Keratinocyte (primary cell): Measurements from ENCODE around the gene GRM7. TPM values are rescaled to one million over a fixed set of nuclear protein-coding genes. Genes with fewer than 3 reads are reported as not detected.

Source experiments
- DNase-seq: peaks from one replicate; pipeline ENCODE4 v3.0.0-alpha.2; 2011; ENCODE audit warnings: low read depth, missing footprints, low spot score
- FAIRE-seq: peaks from 2 replicates; lab custom pipeline; 2011; peaks lifted over from hg19 to GRCh38; lab: Jason Lieb, UNC
- H2AFZ ChIP-seq: 2 replicates; pipeline ENCODE4 v1.6.0; 2012; ENCODE audit warnings: low read length, control low read depth, inconsistent platforms; ENCODE audit not compliant: control insufficient read depth
- H3K27ac ChIP-seq: 2 replicates; pipeline ENCODE4 v1.5.1; 2011; ENCODE audit warnings: low read length; ENCODE audit not compliant: control insufficient read depth, insufficient read depth
- H3K27me3 ChIP-seq: 3 replicates; pipeline ENCODE4 v1.6.0; 2011; ENCODE audit warnings: low read length; ENCODE audit not compliant: control insufficient read depth, insufficient read depth; ENCODE audit errors: extremely low read depth
- H3K36me3 ChIP-seq, 2 experiments: 2 replicates in 1 of 2; 3 replicates in 1 of 2; pipeline ENCODE4 v1.5.1; 2011; ENCODE audit warnings: low read length in 2 of 2, mild to moderate bottlenecking in 1 of 2; ENCODE audit not compliant: control insufficient read depth in 2 of 2, insufficient read depth in 2 of 2; ENCODE audit errors: extremely low read depth in 1 of 2
- H3K4me1 ChIP-seq: 3 replicates; pipeline ENCODE4 v1.5.1; 2011; ENCODE audit warnings: low read length; ENCODE audit not compliant: control insufficient read depth, insufficient read depth; ENCODE audit errors: extremely low read depth
- H3K4me2 ChIP-seq: 3 replicates; pipeline ENCODE4 v1.6.0; 2011; ENCODE audit warnings: low read depth, low read length; ENCODE audit not compliant: control insufficient read depth, insufficient read depth; ENCODE audit errors: extremely low read depth
- H3K4me3 ChIP-seq, 3 experiments: fragments of 200-600 bp in 1 of 3; sonication (generic) in 1 of 3; 2 replicates in 2 of 3; 3 replicates in 1 of 3; pipeline ENCODE4 v1.5.1; 2011 to 2016; ENCODE audit warnings: low read length in 3 of 3, mild to moderate bottlenecking in 3 of 3, control low read depth in 2 of 3, inconsistent platforms in 1 of 3, low read depth in 1 of 3, mixed read lengths in 1 of 3, mixed run types in 1 of 3, moderate library complexity in 1 of 3; ENCODE audit not compliant: control insufficient read depth in 2 of 3, insufficient read depth in 2 of 3; ENCODE audit errors: extremely low read depth in 1 of 3
- H3K79me2 ChIP-seq: 2 replicates; pipeline ENCODE4 v1.6.0; 2012; ENCODE audit warnings: low read length; ENCODE audit not compliant: control insufficient read depth, insufficient read depth
- H3K9ac ChIP-seq: 3 replicates; pipeline ENCODE4 v1.6.0; 2011; ENCODE audit warnings: low read length; ENCODE audit not compliant: control insufficient read depth, insufficient read depth; ENCODE audit errors: extremely low read depth
- H3K9me1 ChIP-seq: 3 replicates; pipeline ENCODE4 v1.6.0; 2011; ENCODE audit warnings: low read length; ENCODE audit not compliant: control insufficient read depth, insufficient read depth; ENCODE audit errors: extremely low read depth
- H3K9me3 ChIP-seq: 2 replicates; pipeline ENCODE4 v1.5.1; 2012; ENCODE audit warnings: low read depth, low read length; ENCODE audit not compliant: control insufficient read depth
- H4K20me1 ChIP-seq: 3 replicates; pipeline ENCODE4 v1.6.0; 2011; ENCODE audit warnings: low read length; ENCODE audit not compliant: control insufficient read depth, insufficient read depth; ENCODE audit errors: extremely low read depth
- EZH2 ChIP-seq: IDR thresholded peaks from one replicate; pipeline ENCODE4 v1.6.1; 2012; ENCODE audit warnings: inconsistent platforms, mild to moderate bottlenecking, low read length, moderate library complexity
- dilution Hi-C: fragments of 300-500 bp; cut with MboI; formaldehyde crosslinking; loops from one replicate; pipeline ENCODE4 v1.7.0; 2020; ENCODE audit warnings: low sequenced_read_pairs; ENCODE audit not compliant: extremely low pct_ligation_motif_present
- polyA plus RNA-seq, 5 experiments: library from polyadenylated mRNA; depleted of rRNA in 3 of 5; stranded (reverse) in 3 of 5; stranded (forward) in 1 of 5; unstranded in 1 of 5; fragments of >200 nt; gene quantifications; 1 replicate in 1 of 5; 2 replicates in 3 of 5; 3 replicates in 1 of 5; pipeline versions ENCODE4 v1.2.1 to v1.2.3, GENCODE V29; 2011 to 2012; ENCODE audit warnings: missing spikeins in 2 of 5, low read depth in 1 of 5, low replicate concordance in 1 of 5
- TF ChIP-seq, protein P1 (sequence below), 3 experiments: IDR thresholded peaks in 1 of 3; conservative IDR thresholded peaks in 1 of 3; optimal IDR thresholded peaks in 1 of 3; 2 replicates in 2 of 3; 3 replicates in 1 of 3; pipeline versions ENCODE3 to v1.5.1; 2011; ENCODE audit warnings: low read length in 3 of 3, mild to moderate bottlenecking in 3 of 3, moderate library complexity in 2 of 3, control low read depth in 1 of 3, inconsistent platforms in 1 of 3; ENCODE audit not compliant: insufficient read depth in 2 of 3; ENCODE audit errors: extremely low read depth in 1 of 3

Gene GRM7
- polyA plus RNA-seq, 1 donor (not counting 4 experiments of a cell fraction or from before 2014, with no cell fraction given), result not detected

DNA sequence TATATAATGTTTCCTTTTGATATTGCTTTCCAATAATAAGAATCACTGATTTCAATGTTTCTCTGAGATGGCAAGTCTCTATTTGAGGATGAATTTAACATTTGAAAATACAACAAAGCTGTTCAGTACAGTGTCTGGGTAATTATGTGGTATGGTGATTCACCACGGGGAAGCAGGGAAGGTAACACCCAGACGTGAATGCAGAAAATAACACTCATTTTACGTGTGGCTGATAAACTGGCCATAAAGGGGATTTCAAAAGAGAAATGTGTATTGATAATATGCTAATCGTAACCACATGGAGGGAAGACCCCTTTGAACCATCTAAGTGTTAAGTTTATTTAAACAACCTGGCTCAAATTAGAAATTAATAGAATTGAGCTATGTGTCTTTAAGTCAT, 344.6 kb downstream of the GRM7 start:
- Histone ChIP-seq H2AFZ (peak overlapping the region; percentile 92), H3K9me1 (no peaks in the 10 kb centered on the region), H3K36me3 (no peaks in the 10 kb centered on the region), H3K4me3 (peak overlapping the region in 1 of 3 experiments; percentile 51), H3K9ac (no peak overlapping the region), H3K27me3 (no peaks in the 10 kb centered on the region), H3K4me2 (peak overlapping the region; percentile 67), H3K79me2 (no peaks in the 10 kb centered on the region), H3K9me3 (no peaks in the 10 kb centered on the region), H4K20me1 (no peaks in the 10 kb centered on the region), H3K27ac (no peak overlapping the region), H3K4me1 (no peaks in the 10 kb centered on the region)
- TF ChIP-seq EZH2, result no peak
- TF ChIP-seq, protein P1, sequence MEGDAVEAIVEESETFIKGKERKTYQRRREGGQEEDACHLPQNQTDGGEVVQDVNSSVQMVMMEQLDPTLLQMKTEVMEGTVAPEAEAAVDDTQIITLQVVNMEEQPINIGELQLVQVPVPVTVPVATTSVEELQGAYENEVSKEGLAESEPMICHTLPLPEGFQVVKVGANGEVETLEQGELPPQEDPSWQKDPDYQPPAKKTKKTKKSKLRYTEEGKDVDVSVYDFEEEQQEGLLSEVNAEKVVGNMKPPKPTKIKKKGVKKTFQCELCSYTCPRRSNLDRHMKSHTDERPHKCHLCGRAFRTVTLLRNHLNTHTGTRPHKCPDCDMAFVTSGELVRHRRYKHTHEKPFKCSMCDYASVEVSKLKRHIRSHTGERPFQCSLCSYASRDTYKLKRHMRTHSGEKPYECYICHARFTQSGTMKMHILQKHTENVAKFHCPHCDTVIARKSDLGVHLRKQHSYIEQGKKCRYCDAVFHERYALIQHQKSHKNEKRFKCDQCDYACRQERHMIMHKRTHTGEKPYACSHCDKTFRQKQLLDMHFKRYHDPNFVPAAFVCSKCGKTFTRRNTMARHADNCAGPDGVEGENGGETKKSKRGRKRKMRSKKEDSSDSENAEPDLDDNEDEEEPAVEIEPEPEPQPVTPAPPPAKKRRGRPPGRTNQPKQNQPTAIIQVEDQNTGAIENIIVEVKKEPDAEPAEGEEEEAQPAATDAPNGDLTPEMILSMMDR (optimal IDR thresholded peaks at IDR 0.05 in 1 of 3, IDR thresholded peaks at IDR 0.05 in 1 of 3, conservative IDR thresholded peaks at IDR 0.05 in 1 of 3; ENCODE audit: extremely low read depth in 1 of 3, insufficient read depth in 2 of 3, low read length in 3 of 3), result no peak
- no peak for DNase-seq
- dilution Hi-C loops, result no loop called here
- no peak for FAIRE-seq

DNA sequence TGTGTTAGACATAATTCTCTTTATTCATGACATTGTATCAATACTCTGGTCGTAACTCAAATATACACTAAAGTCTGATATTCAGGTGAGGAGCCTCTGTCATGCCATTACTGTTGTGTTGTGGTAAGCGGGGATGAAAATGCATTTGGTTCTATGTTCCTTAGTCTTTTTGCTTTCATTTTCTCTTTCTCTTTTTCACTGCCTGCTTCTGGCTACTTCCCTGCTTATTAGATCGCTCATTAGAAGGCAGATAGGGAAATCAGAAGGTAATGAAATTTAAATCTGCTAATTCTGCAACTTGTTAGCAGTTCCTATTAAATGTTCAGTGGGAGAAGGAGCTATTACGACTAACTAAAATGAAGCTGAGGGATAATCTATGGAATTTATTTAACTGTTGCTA, 345.0 kb downstream of the GRM7 start:
- peak overlapping the region in 2 of 3 experiments; percentile 40 to 51 for H3K4me3 ChIP-seq
- DNase-seq (no peak), FAIRE-seq (no peak)
- TF ChIP-seq, protein P1 (optimal IDR thresholded peaks at IDR 0.05 in 1 of 3, IDR thresholded peaks at IDR 0.05 in 1 of 3, conservative IDR thresholded peaks at IDR 0.05 in 1 of 3; ENCODE audit: extremely low read depth in 1 of 3, insufficient read depth in 2 of 3, low read length in 3 of 3), result no peak
- TF ChIP-seq EZH2, result no peak
- peak overlapping the region; percentile 92 for H2AFZ ChIP-seq
- no peak overlapping the region for H3K27ac ChIP-seq
- H3K9ac ChIP-seq, result no peak overlapping the region
- H3K9me1 ChIP-seq, result no peaks in the 10 kb centered on the region
- no peaks in the 10 kb centered on the region for H4K20me1 ChIP-seq
- no peaks in the 10 kb centered on the region for H3K79me2 ChIP-seq
- H3K27me3 ChIP-seq, result no peaks in the 10 kb centered on the region
- dilution Hi-C loops, result no loop called here
- H3K36me3 ChIP-seq, result no peaks in the 10 kb centered on the region
- H3K9me3 ChIP-seq, result no peaks in the 10 kb centered on the region
- no peaks in the 10 kb centered on the region for H3K4me1 ChIP-seq
- H3K4me2 ChIP-seq, result peak overlapping the region; percentile 67
